Activated CD4-positive, alpha-beta T cell treated with anti-CD3 and anti-CD28 coated beads, Interleukin-2, Interleukin-4, amounts not matched to agents 100 ng/mL and 50 ng/mL, durations not matched to agents 16 hours and 8 hours (primary cell): Measurements from ENCODE around the gene AXIN1.
"Not testable (repeated sequence)": the region's sequence is repeated elsewhere in the genome, so short reads cannot be mapped to it uniquely, and the experiment has no call there.

Experiments
- DNase-seq: peaks from one replicate; pipeline ENCODE4 v3.0.0-alpha.2; 2020; ENCODE audit warnings: low spot score

AXIN1 gene

GRCh38 chr16:381789-382717, 29.5 kb upstream of the AXIN1 start, which contains the start of gene PGAP6:
Gene PGAP6, minus strand, starts transcription at chr16:381978. Its CDS starts 157 bp downstream, at chr16:381821.
- DNase-seq: peak; percentile 49

- no peak for DNase-seq
Observed at GRCh38 chr16:381012-381788, 28.7 kb upstream of the AXIN1 start.

- no peak for DNase-seq
Observed at GRCh38 chr16:380762-381011, 28.2 kb upstream of the AXIN1 start.

GRCh38 chr16:379961-380761, 27.6 kb upstream of the AXIN1 start:
- no peak for DNase-seq

GRCh38 chr16:379183-379960, 26.8 kb upstream of the AXIN1 start:
- no peak for DNase-seq

GRCh38 chr16:378821-379182, 26.3 kb upstream of the AXIN1 start:
- DNase-seq: no peak

- DNase-seq: not testable (repeated sequence)
Observed at GRCh38 chr16:378113-378820, 25.7 kb upstream of the AXIN1 start.

- DNase-seq: no peak
Observed at GRCh38 chr16:377419-377951, 25.0 kb upstream of the AXIN1 start.

- DNase-seq: no peak
Observed at GRCh38 chr16:376817-377418, 24.4 kb upstream of the AXIN1 start.

GRCh38 chr16:375927-376816, 23.6 kb upstream of the AXIN1 start:
- no peak for DNase-seq

GRCh38 chr16:375212-375611, 22.7 kb upstream of the AXIN1 start:
- DNase-seq: no peak

GRCh38 chr16:374616-374926, 22.0 kb upstream of the AXIN1 start:
- no peak for DNase-seq

GRCh38 chr16:373848-374615, 21.5 kb upstream of the AXIN1 start:
- DNase-seq: no peak

- no peak for DNase-seq
Observed at GRCh38 chr16:373020-373598, 20.6 kb upstream of the AXIN1 start.

GRCh38 chr16:372302-372983, 19.9 kb upstream of the AXIN1 start:
- DNase-seq: no peak

GRCh38 chr16:371515-372301, 19.2 kb upstream of the AXIN1 start:
- no peak for DNase-seq

GRCh38 chr16:370979-371514, 18.5 kb upstream of the AXIN1 start:
- DNase-seq: no peak
